Neuron (in vitro differentiated cells): ENCODE results near the gene SURF1.
"Not testable (repeated sequence)": the region's sequence is repeated elsewhere in the genome, so short reads cannot be mapped to it uniquely, and the experiment has no call there.

Source experiments
- H2AFZ ChIP-seq: one replicate; pipeline ENCODE4 v1.6.1; 2013; ENCODE audit warnings: low read depth, mild to moderate bottlenecking, inconsistent platforms, low read length, moderate library complexity
- H3K27me3 ChIP-seq: one replicate; pipeline ENCODE4 v1.6.1; 2013; ENCODE audit warnings: low read length; ENCODE audit not compliant: insufficient read depth
- H3K36me3 ChIP-seq: one replicate; pipeline ENCODE4 v1.6.1; 2013; ENCODE audit warnings: low read length; ENCODE audit not compliant: insufficient read depth
- H3K4me1 ChIP-seq: one replicate; pipeline ENCODE4 v1.6.1; 2013; ENCODE audit warnings: low read length; ENCODE audit not compliant: insufficient read depth
- H3K4me3 ChIP-seq: 2 replicates; pipeline ENCODE4 v1.5.1; 2013; ENCODE audit warnings: mild to moderate bottlenecking, low read length, moderate library complexity
- H3K9me3 ChIP-seq: one replicate; pipeline ENCODE4 v1.6.1; 2013; ENCODE audit warnings: low read length

Gene SURF1

DNA sequence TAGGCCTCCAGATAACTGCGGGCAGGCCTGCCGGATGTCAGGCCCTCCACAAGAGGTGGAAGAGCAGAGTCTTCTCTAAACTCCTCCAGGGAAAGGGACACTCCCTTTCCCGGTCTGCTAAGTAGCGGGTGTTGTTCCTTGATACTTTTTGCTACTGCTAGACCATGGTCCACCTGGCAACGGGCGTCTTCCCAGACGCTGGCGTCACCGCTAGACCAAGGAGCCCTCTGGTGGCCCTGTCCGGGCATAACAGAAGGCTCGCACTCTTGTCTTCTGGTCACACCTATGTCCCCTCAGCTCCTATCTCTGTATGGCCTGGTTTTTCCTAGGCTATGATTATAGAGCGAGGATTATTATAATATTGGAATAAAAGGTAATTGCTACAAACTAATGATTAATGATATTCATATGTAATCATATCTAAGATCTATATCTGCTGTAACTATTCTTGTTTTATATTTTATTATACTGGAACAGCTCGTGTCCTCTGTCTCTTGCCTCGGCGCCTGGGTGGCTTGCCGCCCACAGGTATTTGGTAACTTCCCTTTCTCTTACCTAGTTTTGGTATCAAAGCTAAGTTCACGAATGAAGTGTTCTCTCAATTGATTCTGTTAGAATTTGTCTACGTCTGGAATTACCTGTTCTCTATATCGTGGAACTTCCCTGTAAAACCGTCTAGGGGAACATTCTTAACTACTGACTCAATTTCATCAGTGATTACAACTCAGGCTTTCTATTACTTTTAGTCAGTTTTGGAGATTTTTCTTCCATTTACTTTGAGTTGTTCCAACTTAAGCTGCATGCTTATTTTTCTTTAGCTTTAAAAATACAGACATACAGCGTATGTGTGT lies 26.8 kb downstream of the SURF1 start:
- H3K4me3 ChIP-seq, H2AFZ ChIP-seq, H3K4me1 ChIP-seq, H3K27me3 ChIP-seq, H3K9me3 ChIP-seq: not testable (repeated sequence)
- H3K36me3 ChIP-seq: peaks cover 43% of the 10 kb centered on the region

- Histone ChIP-seq H3K4me3 (no peak overlapping the region), H3K36me3 (peaks cover 29% of the 10 kb centered on the region), H3K9me3 (no peaks in the 10 kb centered on the region), H2AFZ (no peak overlapping the region), H3K4me1 (no peaks in the 10 kb centered on the region), H3K27me3 (no peaks in the 10 kb centered on the region)
These were observed 28.3 kb downstream of the SURF1 start for GRCh38 chr9:133327834-133328484.

GRCh38 chr9:133327021-133327420 lies 29.3 kb downstream of the SURF1 start:
- H2AFZ ChIP-seq, H3K4me3 ChIP-seq, H3K4me1 ChIP-seq, H3K27me3 ChIP-seq, H3K9me3 ChIP-seq: not testable (repeated sequence)
- H3K36me3 ChIP-seq: peaks cover 19% of the 10 kb centered on the region

GRCh38 chr9:133323991-133324703 lies 32.1 kb downstream of the SURF1 start:
- H3K9me3 ChIP-seq: no peaks in the 10 kb centered on the region
- H3K4me1 ChIP-seq: no peaks in the 10 kb centered on the region
- no peaks in the 10 kb centered on the region for H3K27me3 ChIP-seq
- peaks cover under 1% of the 10 kb centered on the region for H3K36me3 ChIP-seq
- H2AFZ ChIP-seq: no peak overlapping the region
- H3K4me3 ChIP-seq: no peak overlapping the region

- no peaks in the 10 kb centered on the region for H3K9me3 ChIP-seq
These were observed 33.1 kb downstream of the SURF1 start for GRCh38 chr9:133323211-133323610.

DNA sequence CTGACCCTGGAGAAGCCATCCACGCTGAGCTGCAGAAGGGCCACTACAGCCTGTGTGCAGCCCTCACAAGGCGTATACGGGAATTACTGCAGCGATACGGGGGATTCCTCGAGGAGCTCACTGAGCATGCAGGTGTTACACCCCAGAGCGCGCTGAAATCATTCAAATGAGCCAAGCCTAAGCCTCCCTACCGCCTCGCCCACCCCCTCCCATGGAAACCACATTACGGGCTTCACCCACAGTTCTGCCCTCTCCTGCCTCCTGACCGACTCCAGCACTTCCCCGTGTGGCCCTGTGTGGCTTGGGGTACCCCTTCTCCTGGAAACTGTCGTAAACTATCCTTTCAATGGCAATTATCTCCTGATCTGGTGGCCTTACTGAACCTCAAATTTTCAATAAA lies 33.6 kb downstream of the SURF1 start:
- Histone ChIP-seq H2AFZ (no peak overlapping the region), H3K9me3 (no peaks in the 10 kb centered on the region), H3K36me3 (no peaks in the 10 kb centered on the region), H3K4me1 (no peaks in the 10 kb centered on the region), H3K4me3 (no peak overlapping the region), H3K27me3 (no peaks in the 10 kb centered on the region)

More at GRCh38 chr9:133323211-133323610, 33.1 kb downstream of the SURF1 start:
- Histone ChIP-seq H3K4me3 (no peak overlapping the region), H2AFZ (no peak overlapping the region), H3K4me1 (no peaks in the 10 kb centered on the region), H3K36me3 (no peaks in the 10 kb centered on the region), H3K27me3 (no peaks in the 10 kb centered on the region)

- no peaks in the 10 kb centered on the region for H3K27me3 ChIP-seq
- H3K9me3 ChIP-seq: no peaks in the 10 kb centered on the region
- no peak overlapping the region for H2AFZ ChIP-seq
- H3K36me3 ChIP-seq: no peaks in the 10 kb centered on the region
- H3K4me1 ChIP-seq: no peaks in the 10 kb centered on the region
- H3K4me3 ChIP-seq: no peak overlapping the region
These were observed 34.8 kb downstream of the SURF1 start for GRCh38 chr9:133321411-133321935.

DNA sequence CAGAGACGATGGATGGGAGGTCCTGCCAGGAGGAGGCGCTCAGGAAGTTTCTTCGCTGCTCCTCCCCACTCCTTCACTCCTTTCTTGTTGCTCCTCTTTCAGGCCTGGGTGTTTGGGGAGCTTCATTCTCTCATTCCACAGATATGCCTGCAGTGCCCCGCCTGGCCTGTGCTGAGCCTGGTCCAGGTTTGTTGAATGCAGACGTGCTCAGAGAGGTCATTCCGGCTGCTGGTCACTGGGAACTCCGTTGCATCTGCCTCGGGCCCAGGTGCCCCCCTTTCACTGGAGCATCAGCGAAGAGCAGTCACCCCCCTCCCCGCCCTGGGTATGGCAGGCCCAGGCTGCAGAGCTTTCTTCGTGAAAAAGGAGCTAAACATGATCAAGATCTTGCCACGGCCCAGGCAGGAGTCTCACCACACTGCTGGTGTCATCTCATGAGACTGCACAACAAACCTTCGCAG lies 35.8 kb downstream of the SURF1 start:
- Histone ChIP-seq H3K4me3 (no peak overlapping the region), H3K27me3 (no peaks in the 10 kb centered on the region), H2AFZ (no peak overlapping the region), H3K4me1 (no peaks in the 10 kb centered on the region), H3K9me3 (no peaks in the 10 kb centered on the region), H3K36me3 (no peaks in the 10 kb centered on the region)

- not testable (repeated sequence) for H3K9me3 ChIP-seq, H2AFZ ChIP-seq, H3K27me3 ChIP-seq, H3K4me1 ChIP-seq, H3K36me3 ChIP-seq, H3K4me3 ChIP-seq
These were observed 38.7 kb downstream of the SURF1 start for GRCh38 chr9:133317551-133317950.

GRCh38 chr9:133315997-133316396 lies 40.3 kb downstream of the SURF1 start:
- H2AFZ ChIP-seq: no peak overlapping the region
- H3K9me3 ChIP-seq: no peaks in the 10 kb centered on the region

DNA sequence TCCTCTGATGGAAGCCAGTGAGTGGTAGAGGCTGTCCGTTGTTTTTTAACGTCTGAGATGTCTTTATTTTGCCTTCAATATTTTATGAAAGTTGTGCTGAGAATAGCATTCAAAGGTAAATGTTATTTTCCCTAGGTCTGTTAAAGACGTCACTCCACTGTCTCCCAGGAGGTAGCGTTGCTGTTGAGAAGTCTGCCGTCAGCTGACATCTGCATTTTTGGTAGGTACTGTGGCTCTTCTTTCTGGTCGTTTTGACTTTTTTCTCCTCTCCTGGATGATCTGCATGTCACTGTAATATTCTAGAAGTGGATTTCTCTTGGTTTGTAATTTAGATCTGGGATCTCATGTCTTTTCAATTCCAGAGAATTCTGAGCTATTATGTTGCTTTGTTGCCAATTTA lies 46.7 kb downstream of the SURF1 start:
- Histone ChIP-seq H3K27me3 (peaks cover 3% of the 10 kb centered on the region), H3K36me3 (no peaks in the 10 kb centered on the region), H2AFZ (no peak overlapping the region), H3K4me3 (no peak overlapping the region), H3K9me3 (no peaks in the 10 kb centered on the region), H3K4me1 (no peaks in the 10 kb centered on the region)

More at GRCh38 chr9:133315997-133316396, 40.3 kb downstream of the SURF1 start:
- no peaks in the 10 kb centered on the region for H3K4me1 ChIP-seq
- no peaks in the 10 kb centered on the region for H3K27me3 ChIP-seq
- no peak overlapping the region for H3K4me3 ChIP-seq
- no peaks in the 10 kb centered on the region for H3K36me3 ChIP-seq

GRCh38 chr9:133307301-133307700 lies 49.0 kb downstream of the SURF1 start:
- Histone ChIP-seq H3K36me3 (no peaks in the 10 kb centered on the region), H2AFZ (no peak overlapping the region), H3K4me3 (no peak overlapping the region), H3K4me1 (no peaks in the 10 kb centered on the region), H3K9me3 (no peaks in the 10 kb centered on the region), H3K27me3 (peaks cover 3% of the 10 kb centered on the region)
